NT2/D1 (cell line): ENCODE data around the gene PDGFRB.

Experiments used
- YY1 ChIP-seq: IDR thresholded peaks from 2 replicates; pipeline ENCODE4 v1.6.1; 2011; ENCODE audit not compliant: insufficient read length, insufficient read depth
- ZNF274 ChIP-seq: IDR thresholded peaks from 2 replicates; pipeline ENCODE4 v1.6.1; 2011; ENCODE audit warnings: mild to moderate bottlenecking, low read depth, low read length

DNA sequence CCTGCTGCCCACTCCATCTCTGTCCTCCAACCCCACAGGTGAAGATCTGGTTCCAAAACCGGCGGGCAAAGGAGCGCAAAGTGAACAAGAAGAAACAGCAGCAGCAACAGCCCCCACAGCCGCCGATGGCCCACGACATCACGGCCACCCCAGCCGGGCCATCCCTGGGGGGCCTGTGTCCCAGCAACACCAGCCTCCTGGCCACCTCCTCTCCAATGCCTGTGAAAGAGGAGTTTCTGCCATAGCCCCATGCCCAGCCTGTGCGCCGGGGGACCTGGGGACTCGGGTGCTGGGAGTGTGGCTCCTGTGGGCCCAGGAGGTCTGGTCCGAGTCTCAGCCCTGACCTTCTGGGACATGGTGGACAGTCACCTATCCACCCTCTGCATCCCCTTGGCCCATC lies 27.8 kb upstream of the PDGFRB start:
- TF ChIP-seq ZNF274 (no peak), YY1 (no peak)
